Retinal pigment epithelial cell (primary cell): ENCODE results near the gene DUOX1.

Experiments
- DNase-seq: peaks from one replicate; pipeline ENCODE4 v3.0.0-alpha.2; 2010; ENCODE audit warnings: low read depth
- H3K4me3 ChIP-seq: 2 replicates; pipeline ENCODE4 v1.5.1; 2011; ENCODE audit warnings: mild to moderate bottlenecking, low read length, control low read depth, moderate library complexity
- TF ChIP-seq, protein P1 (sequence below): conservative IDR thresholded peaks from 2 replicates; pipeline ENCODE4 v1.5.1; 2011; ENCODE audit warnings: low read depth, low read length, control low read depth, inconsistent platforms

DUOX1 gene

DNA sequence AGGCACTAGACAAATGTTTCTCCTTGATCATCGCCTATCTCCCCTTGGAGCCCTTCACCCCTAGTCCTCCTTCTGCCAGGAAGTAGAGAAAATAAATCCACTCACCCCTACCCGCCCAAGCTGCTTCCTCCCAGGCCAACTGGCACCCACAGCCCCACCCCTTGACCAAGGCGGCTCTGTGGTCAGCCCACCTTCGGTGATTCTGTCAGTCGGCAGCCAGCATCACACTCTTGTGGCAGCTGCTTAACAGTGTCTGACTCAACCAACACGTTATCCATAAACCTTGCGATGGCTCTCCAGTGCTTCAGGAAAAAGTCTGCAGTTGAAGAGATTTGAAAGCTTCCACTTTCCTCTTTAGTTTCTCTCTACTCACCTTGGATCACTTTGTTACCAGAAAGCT lies 50.4 kb downstream of the DUOX1 start:
- no peak overlapping the region for H3K4me3 ChIP-seq
- TF ChIP-seq, protein P1, sequence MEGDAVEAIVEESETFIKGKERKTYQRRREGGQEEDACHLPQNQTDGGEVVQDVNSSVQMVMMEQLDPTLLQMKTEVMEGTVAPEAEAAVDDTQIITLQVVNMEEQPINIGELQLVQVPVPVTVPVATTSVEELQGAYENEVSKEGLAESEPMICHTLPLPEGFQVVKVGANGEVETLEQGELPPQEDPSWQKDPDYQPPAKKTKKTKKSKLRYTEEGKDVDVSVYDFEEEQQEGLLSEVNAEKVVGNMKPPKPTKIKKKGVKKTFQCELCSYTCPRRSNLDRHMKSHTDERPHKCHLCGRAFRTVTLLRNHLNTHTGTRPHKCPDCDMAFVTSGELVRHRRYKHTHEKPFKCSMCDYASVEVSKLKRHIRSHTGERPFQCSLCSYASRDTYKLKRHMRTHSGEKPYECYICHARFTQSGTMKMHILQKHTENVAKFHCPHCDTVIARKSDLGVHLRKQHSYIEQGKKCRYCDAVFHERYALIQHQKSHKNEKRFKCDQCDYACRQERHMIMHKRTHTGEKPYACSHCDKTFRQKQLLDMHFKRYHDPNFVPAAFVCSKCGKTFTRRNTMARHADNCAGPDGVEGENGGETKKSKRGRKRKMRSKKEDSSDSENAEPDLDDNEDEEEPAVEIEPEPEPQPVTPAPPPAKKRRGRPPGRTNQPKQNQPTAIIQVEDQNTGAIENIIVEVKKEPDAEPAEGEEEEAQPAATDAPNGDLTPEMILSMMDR, result no peak
- DNase-seq, result no peak

DNA sequence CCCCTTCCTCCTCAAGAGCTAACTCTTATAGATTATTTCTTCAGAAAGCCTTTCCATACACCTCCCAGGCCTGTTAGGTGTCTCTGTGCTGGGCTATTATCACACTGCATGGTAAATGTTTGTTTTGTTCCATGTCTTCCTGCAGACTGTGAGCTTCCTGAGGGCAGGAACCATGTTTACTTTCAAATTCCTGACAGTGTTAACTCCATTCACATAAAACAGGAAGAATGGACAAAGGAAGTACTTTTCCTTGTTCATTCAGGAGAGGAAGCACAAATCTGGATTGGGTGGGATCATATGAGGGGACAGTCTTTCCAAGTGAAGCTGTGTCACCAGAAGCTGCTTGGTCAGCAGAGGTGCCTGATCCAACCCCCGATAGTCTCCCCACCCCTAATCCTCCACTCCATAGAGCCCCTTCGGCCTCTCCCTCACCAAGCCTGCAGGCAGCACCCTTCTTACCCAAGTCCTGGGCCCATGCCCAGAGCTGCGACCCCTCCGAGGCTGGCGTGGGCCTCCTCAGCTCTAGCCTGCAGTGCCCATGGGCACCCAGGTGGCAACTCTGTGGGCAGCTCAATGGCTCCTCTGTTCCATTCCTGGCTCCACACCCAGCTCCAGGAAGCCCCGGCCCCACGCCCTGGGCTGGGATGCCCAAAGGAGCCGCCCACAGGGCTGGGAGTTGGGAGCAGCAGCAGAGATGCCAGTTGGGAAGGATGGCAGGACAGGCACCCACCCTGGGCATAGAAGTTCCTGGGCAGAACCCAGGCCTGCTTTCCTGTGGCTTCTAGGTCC lies 51.0 kb downstream of the DUOX1 start:
- no peak overlapping the region for H3K4me3 ChIP-seq
- DNase-seq, result no peak
- TF ChIP-seq, protein P1, result no peak

DNA sequence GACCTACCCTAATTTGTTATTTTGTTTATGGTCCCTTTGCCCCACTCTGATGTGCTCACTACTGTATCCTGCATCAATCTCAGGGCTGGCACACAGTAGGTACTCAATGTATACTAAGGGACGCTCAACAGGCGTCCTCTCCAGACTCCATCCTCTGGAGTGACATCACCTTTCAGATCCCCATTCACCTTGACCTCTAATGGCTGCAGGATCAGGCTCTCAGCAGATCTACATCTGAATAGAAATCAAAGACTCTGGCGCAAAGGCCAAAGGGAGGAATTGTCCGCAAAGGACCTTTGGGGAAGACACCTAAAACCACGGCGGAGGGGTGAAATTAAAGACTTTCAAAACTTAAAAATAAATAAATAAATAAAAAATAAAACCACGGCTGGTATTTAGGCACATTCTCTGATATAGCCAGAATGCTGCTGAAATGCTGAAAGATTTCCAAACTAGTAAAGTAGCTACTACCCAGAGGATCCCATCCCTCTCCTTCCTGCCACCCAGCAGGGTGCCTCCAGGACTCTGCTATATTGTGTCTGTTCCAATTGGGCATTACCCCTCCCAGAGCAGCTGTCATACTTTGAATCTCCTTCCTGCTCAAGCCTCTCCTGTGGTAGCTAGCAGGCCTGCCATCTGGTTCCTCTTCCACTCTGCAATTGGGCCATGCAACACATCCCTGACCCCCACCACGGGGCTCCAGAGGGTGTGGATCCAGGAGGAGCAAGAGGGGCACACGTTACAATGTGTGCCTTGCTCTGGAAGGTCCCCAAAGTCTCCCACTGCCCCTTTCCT lies 51.9 kb downstream of the DUOX1 start:
- H3K4me3 ChIP-seq, result no peak overlapping the region
- TF ChIP-seq, protein P1, result no peak
- DNase-seq, result no peak

DNA sequence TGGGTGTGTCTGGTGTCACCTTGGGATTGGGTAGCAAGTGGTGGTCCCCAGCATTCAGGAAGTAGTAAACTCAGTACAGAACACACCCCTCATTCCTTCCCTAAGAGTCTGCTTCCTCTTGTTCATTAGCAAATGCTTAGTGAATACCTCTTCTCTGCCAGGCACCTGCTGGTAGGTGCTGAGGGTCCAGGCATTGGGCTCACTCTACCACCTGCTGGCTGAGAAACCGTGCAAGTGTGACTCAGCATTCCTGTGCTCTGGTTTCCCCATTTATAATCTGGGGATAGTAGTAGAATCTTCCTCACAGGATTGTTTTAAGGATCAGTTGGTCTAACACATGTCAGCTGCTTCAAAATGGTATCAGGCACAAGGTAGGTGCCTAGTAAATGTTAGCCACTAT lies 53.2 kb downstream of the DUOX1 start:
- no peak for DNase-seq
- TF ChIP-seq, protein P1, result no peak
- no peak overlapping the region for H3K4me3 ChIP-seq

DNA sequence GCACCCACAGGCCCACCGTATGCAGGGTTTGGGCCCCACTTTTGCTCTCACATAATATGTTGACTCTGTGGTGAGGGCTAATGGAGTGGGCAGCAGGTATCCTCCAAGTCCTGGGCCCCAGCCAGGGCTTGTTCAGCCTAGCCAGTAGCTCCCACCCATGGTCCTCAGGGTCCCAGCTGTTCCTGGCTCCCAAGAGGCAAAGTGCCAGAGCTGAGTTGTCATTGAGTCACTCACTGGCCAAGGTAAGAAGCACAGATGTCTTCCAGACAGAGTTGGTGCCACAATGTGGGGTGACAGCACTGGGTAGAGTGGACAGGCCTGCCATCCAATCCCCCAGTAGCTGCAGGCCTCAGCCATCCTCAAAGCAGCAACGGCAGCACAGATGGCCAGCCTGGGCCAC lies 53.7 kb downstream of the DUOX1 start:
- TF ChIP-seq, protein P1, result no peak
- H3K4me3 ChIP-seq, result no peak overlapping the region
- DNase-seq, result no peak

DNA sequence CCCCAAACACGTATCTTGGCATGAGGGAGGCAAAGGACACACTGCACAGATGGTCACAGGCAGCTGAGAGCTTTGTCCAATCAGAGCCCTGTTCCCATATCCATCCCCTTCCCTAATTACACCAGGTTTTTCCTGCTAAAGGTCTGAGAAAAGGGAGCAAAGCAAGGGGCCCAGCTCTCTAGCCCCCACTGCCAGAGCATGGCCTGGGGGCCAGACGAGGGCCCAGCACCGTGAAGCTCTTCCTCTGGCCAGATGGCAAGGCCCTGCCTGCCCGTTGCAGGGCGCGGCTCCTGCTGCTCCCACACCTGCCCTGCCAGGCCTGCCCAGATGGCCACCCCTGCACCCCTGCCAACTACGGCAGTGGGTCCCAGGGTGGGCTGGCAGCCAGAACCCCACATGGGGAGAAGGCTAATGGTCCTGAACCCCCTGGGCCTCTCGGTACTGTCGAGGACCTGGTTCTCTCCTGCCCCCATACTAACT lies 54.8 kb downstream of the DUOX1 start:
- no peak overlapping the region for H3K4me3 ChIP-seq
- TF ChIP-seq, protein P1, result no peak
- no peak for DNase-seq
